IMR-90 (cell line): ENCODE data around the gene PITX3. TPM values are rescaled to one million over a fixed set of nuclear protein-coding genes. Genes with fewer than 3 reads are reported as not detected.

Experiments used
- ATAC-seq: fragments of 200-7000 bp; cut with Tn5 transposase; 2 replicates; pipeline ENCODE4 v1.9.1; 2020; ENCODE audit warnings: low read depth, mild to moderate bottlenecking, moderate library complexity
- BruUV-seq: library from RNA; stranded (reverse); fragments of 400-500 nt; replicated peaks from 2 replicates; lab custom pipeline; 2021; lab: Mats Ljungman, UMichigan
- CTCF ChIA-PET: fragments of 300-600 bp; formaldehyde crosslinking; extraction: SDS; loops from one replicate; lab custom pipeline; 2021; ENCODE audit warnings: antibody characterized with exemption; lab: Yijun Ruan, JAX
- POLR2A ChIA-PET: fragments of 300-600 bp; sonication (Branson Sonifier 250); formaldehyde crosslinking; loops from one replicate; lab custom pipeline; 2022; ENCODE audit warnings: antibody characterized with exemption; ENCODE audit not compliant: unreplicated experiment; lab: Charles Lee
- DNase-seq: peaks from one replicate; pipeline ENCODE4 v3.0.0; 2013
- H2AFZ ChIP-seq: replicated peaks from 2 replicates; pipeline ENCODE3; 2013; ENCODE audit warnings: low read length, mild to moderate bottlenecking; ENCODE audit not compliant: poor library complexity
- H2AK5ac ChIP-seq: 2 replicates; pipeline ENCODE4 v1.6.1; 2013; ENCODE audit warnings: low read depth, low read length, inconsistent platforms
- H2AK9ac ChIP-seq: replicated peaks from 2 replicates; pipeline ENCODE3; 2013; ENCODE audit warnings: mild to moderate bottlenecking, low read depth, low read length, moderate library complexity; ENCODE audit not compliant: poor library complexity
- H2BK120ac ChIP-seq: 2 replicates; pipeline ENCODE4 v1.6.1; 2013; ENCODE audit warnings: low read depth, low read length, inconsistent platforms
- H2BK15ac ChIP-seq: 3 replicates; pipeline ENCODE4 v1.6.1; 2013; ENCODE audit warnings: low read depth, low read length, inconsistent platforms
- H2BK20ac ChIP-seq: 2 replicates; pipeline ENCODE4 v1.6.1; 2013; ENCODE audit warnings: low read depth, mild to moderate bottlenecking, inconsistent platforms, low read length, moderate library complexity
- H2BK5ac ChIP-seq: 2 replicates; pipeline ENCODE4 v1.6.1; 2013; ENCODE audit warnings: mild to moderate bottlenecking, low read depth, low read length, inconsistent platforms; ENCODE audit not compliant: poor library complexity, severe bottlenecking
- H3K14ac ChIP-seq: replicated peaks from 2 replicates; pipeline ENCODE4 v1.6.1; 2013; ENCODE audit warnings: low read depth, low read length, inconsistent platforms
- H3K18ac ChIP-seq: 2 replicates; pipeline ENCODE4 v1.6.1; 2013; ENCODE audit warnings: low read depth, low read length, control low read depth
- H3K23ac ChIP-seq: 2 replicates; pipeline ENCODE4 v1.6.1; 2013; ENCODE audit warnings: low read depth, low read length, inconsistent platforms
- H3K27ac ChIP-seq: 2 replicates; pipeline ENCODE4 v1.5.1; 2013; ENCODE audit warnings: mild to moderate bottlenecking, control low read depth, low read length; ENCODE audit not compliant: insufficient read depth
- H3K27me3 ChIP-seq: 2 replicates; pipeline ENCODE4 v1.6.1; 2013; ENCODE audit warnings: low read length; ENCODE audit not compliant: control insufficient read depth, insufficient read depth
- H3K36me3 ChIP-seq: 2 replicates; pipeline ENCODE4 v1.6.1; 2013; ENCODE audit warnings: low read length, mixed read lengths; ENCODE audit not compliant: control insufficient read depth, insufficient read depth
- H3K4ac ChIP-seq: 2 replicates; pipeline ENCODE4 v1.6.1; 2013; ENCODE audit warnings: low read depth, low read length, inconsistent platforms
- H3K4me1 ChIP-seq: 2 replicates; pipeline ENCODE4 v1.6.1; 2013; ENCODE audit warnings: low read length, mixed read lengths; ENCODE audit not compliant: control insufficient read depth, insufficient read depth
- H3K4me2 ChIP-seq: 2 replicates; pipeline ENCODE4 v1.6.1; 2013; ENCODE audit warnings: low read depth, mild to moderate bottlenecking, control low read depth, low read length, moderate library complexity
- H3K4me3 ChIP-seq: 2 replicates; pipeline ENCODE4 v1.5.1; 2013; ENCODE audit warnings: low read depth, mild to moderate bottlenecking, control low read depth, low read length, moderate library complexity; ENCODE audit not compliant: insufficient read depth
- H3K56ac ChIP-seq: 2 replicates; pipeline ENCODE4 v1.6.1; 2013; ENCODE audit warnings: low read length, inconsistent platforms; ENCODE audit not compliant: insufficient read depth; ENCODE audit errors: extremely low read depth
- H3K79me1 ChIP-seq, 2 experiments: 2 replicates each; pipeline ENCODE4 v1.6.1; 2013; ENCODE audit warnings: low read length in 2 of 2, inconsistent platforms in 1 of 2, low read depth in 1 of 2
- H3K9ac ChIP-seq: 2 replicates; pipeline ENCODE4 v1.6.1; 2013; ENCODE audit warnings: low read depth, low read length, control low read depth
- H3K9me1 ChIP-seq: 2 replicates; pipeline ENCODE4 v1.6.1; 2013; ENCODE audit warnings: low read length, inconsistent platforms; ENCODE audit not compliant: insufficient read depth
- H3K9me3 ChIP-seq: 2 replicates; pipeline ENCODE4 v1.6.1; 2013; ENCODE audit warnings: low read length; ENCODE audit not compliant: control insufficient read depth, insufficient read depth
- H4K20me1 ChIP-seq: 2 replicates; pipeline ENCODE4 v1.6.1; 2013; ENCODE audit warnings: low read length, inconsistent platforms; ENCODE audit not compliant: insufficient read depth
- H4K5ac ChIP-seq: 2 replicates; pipeline ENCODE4 v1.6.1; 2013; ENCODE audit warnings: mild to moderate bottlenecking, low read depth, low read length, control low read depth
- H4K8ac ChIP-seq, 2 experiments: 2 replicates each; pipeline ENCODE4 v1.6.1; 2013; ENCODE audit warnings: low read depth in 2 of 2, low read length in 2 of 2, control low read depth in 1 of 2, inconsistent platforms in 1 of 2
- H4K91ac ChIP-seq: 2 replicates; pipeline ENCODE4 v1.6.1; 2013; ENCODE audit warnings: low read depth, low read length, inconsistent platforms; ENCODE audit not compliant: insufficient read depth
- BHLHE40 ChIP-seq: fragments of 150-350 bp; IDR thresholded peaks from 2 replicates; pipeline ENCODE4 v1.6.1; 2016; ENCODE audit warnings: mild to moderate bottlenecking, low read depth, low read length
- ELK1 ChIP-seq: fragments of 150-350 bp; IDR thresholded peaks from 2 replicates; pipeline ENCODE4 v1.6.1; 2016; ENCODE audit warnings: low read depth, mild to moderate bottlenecking, low read length, moderate library complexity, borderline replicate concordance
- MAZ ChIP-seq: IDR thresholded peaks from 2 replicates; pipeline ENCODE4 v1.6.1; 2012; ENCODE audit warnings: low read depth, mild to moderate bottlenecking, low read length, improper control_type of control experiment, moderate library complexity, borderline replicate concordance
- NFE2L2 ChIP-seq: fragments of 150-350 bp; IDR thresholded peaks from 2 replicates; pipeline ENCODE4 v1.6.1; 2016; ENCODE audit warnings: low read depth, mild to moderate bottlenecking, low read length
- RFX5 ChIP-seq: IDR thresholded peaks from 2 replicates; pipeline ENCODE4 v1.8.0; 2012; ENCODE audit warnings: low read depth, mild to moderate bottlenecking, low read length, moderate library complexity
- SMC3 ChIP-seq: fragments of 150-350 bp; IDR thresholded peaks from 2 replicates; pipeline ENCODE4 v1.6.1; 2016; ENCODE audit warnings: low read depth, mild to moderate bottlenecking, antibody characterized with exemption, low read length, moderate library complexity
- WGBS, 2 experiments: methylation state at CpG; one replicate each; pipeline versions ENCODE4 v1.1.5 to v1.1.7; 2013; ENCODE audit warnings: missing lambda C conversion rate in 2 of 2; ENCODE audit not compliant: insufficient read length in 1 of 2; ENCODE audit errors: extremely low coverage in 2 of 2; 5-methylcytosine and 5-hydroxymethylcytosine counted together
- dilution Hi-C: fragments of 300-500 bp; cut with HindIII; formaldehyde crosslinking; loops from one replicate; pipeline ENCODE4 v1.14.3; 2018; ENCODE audit warnings: low sequenced_read_pairs; ENCODE audit not compliant: unreplicated experiment
- in situ Hi-C: fragments of 300-500 bp; cut with MboI; formaldehyde crosslinking; loops from 3 replicates; pipeline ENCODE4 v1.14.3; 2019; ENCODE audit warnings: low sequenced_read_pairs, inconsistent platforms, mixed read lengths
- intact Hi-C: fragments of 100-400 bp; cut with micrococcal nuclease; formaldehyde crosslinking; loops from 2 replicates; pipeline ENCODE4 v1.10.0; 2022
- polyA plus RNA-seq, 3 experiments: library from polyadenylated mRNA; depleted of rRNA; stranded (reverse); fragments of >200 nt; gene quantifications; 2 replicates each; pipeline ENCODE4 v1.2.3, GENCODE V29; 2012; ENCODE audit warnings: low replicate concordance in 1 of 3
- total RNA-seq: library from RNA; depleted of rRNA; stranded (reverse); fragments of >200 nt; gene quantifications from 2 replicates; pipeline ENCODE4 v1.2.3, GENCODE V29; 2012

Gene PITX3
- total and polyA plus RNA-seq, 2 of the 4 experiments (the other 2 are of a cell fraction), result not detected

GRCh38 chr10:102283890-102284289 lies 42.6 kb upstream of the PITX3 start:
- Histone ChIP-seq H2BK20ac (no peak overlapping the region), H3K27ac (no peak overlapping the region), H2AK5ac (no peak overlapping the region), H3K36me3 (no peaks in the 10 kb centered on the region), H2AFZ (no peak overlapping the region), H2AK9ac (no peak overlapping the region), H4K20me1 (peaks cover 64% of the 10 kb centered on the region), H3K18ac (no peak overlapping the region), H3K56ac (no peak overlapping the region), H2BK5ac (no peak overlapping the region), H3K27me3 (no peaks in the 10 kb centered on the region), H3K9me3 (no peaks in the 10 kb centered on the region), H3K4ac (no peak overlapping the region), H4K8ac (no peak overlapping the region), H3K4me1 (peaks cover 6% of the 10 kb centered on the region), H3K9me1 (peaks cover 15% of the 10 kb centered on the region), H3K4me3 (no peak overlapping the region), H3K14ac (no peak overlapping the region), H4K91ac (no peak overlapping the region), H3K9ac (no peak overlapping the region), H2BK120ac (no peak overlapping the region), H2BK15ac (no peak overlapping the region), H3K79me1 (peaks cover 40 to 78% of the 10 kb centered on the region in 2 experiments), H3K4me2 (no peak overlapping the region), H3K23ac (no peak overlapping the region), H4K5ac (no peak overlapping the region)
- WGBS, 2 experiments, result 88% methylated on average over 1 of the region's 2 CpGs; no CpG with 5 or more reads in 1 of the 2 experiments
- no peak for ATAC-seq
- no peak for DNase-seq
- in situ Hi-C loops, result no loop called here
- POLR2A ChIA-PET, result no interaction called here
- TF ChIP-seq SMC3, result no peak
- TF ChIP-seq BHLHE40, result no peak
- no peak for TF ChIP-seq ELK1
- no peak for TF ChIP-seq NFE2L2
- no peak for TF ChIP-seq MAZ
- TF ChIP-seq RFX5, result no peak
- intact Hi-C loops, result no loop called here
- CTCF ChIA-PET, result interaction anchor here (1.0 kb wide), 1 partner anchor 101 kb away, joined by 3 read pairs; no protein-coding TSS in a partner anchor
- dilution Hi-C loops, result no loop called here
- BruUV-seq, result no TSS peak
